PFSK-1 (cell line): ENCODE measurements around the gene SETD6.

ENCODE experiments used
- FOXP2 ChIP-seq: optimal IDR thresholded peaks from 2 replicates; pipeline ENCODE3; 2011; ENCODE audit warnings: borderline replicate concordance, control low read depth, inconsistent platforms; ENCODE audit not compliant: insufficient read depth; ENCODE audit errors: extremely low read length, extremely low read depth
- POLR2AphosphoS5 ChIP-seq: IDR thresholded peaks from 2 replicates; pipeline ENCODE4 v1.6.1; 2012; ENCODE audit warnings: low read depth, mild to moderate bottlenecking, control low read depth, low read length, moderate library complexity
- REST ChIP-seq, 2 experiments: IDR thresholded peaks; 2 replicates each; pipeline versions ENCODE4 v1.6.1 to v1.8.0; 2011 to 2012; ENCODE audit warnings: low read depth in 2 of 2, low read length in 2 of 2, control low read depth in 1 of 2, inconsistent platforms in 1 of 2, mild to moderate bottlenecking in 1 of 2, moderate library complexity in 1 of 2; ENCODE audit not compliant: insufficient read depth in 1 of 2
- SIN3A ChIP-seq: IDR thresholded peaks from 2 replicates; pipeline ENCODE4 v1.6.1; 2012; ENCODE audit warnings: mild to moderate bottlenecking, low read length, moderate library complexity, borderline replicate concordance; ENCODE audit not compliant: insufficient read depth
- TAF1 ChIP-seq: IDR thresholded peaks from 2 replicates; pipeline ENCODE4 v1.6.1; 2012; ENCODE audit warnings: low read length, control low read depth, borderline replicate concordance; ENCODE audit not compliant: insufficient read depth

Gene SETD6

DNA sequence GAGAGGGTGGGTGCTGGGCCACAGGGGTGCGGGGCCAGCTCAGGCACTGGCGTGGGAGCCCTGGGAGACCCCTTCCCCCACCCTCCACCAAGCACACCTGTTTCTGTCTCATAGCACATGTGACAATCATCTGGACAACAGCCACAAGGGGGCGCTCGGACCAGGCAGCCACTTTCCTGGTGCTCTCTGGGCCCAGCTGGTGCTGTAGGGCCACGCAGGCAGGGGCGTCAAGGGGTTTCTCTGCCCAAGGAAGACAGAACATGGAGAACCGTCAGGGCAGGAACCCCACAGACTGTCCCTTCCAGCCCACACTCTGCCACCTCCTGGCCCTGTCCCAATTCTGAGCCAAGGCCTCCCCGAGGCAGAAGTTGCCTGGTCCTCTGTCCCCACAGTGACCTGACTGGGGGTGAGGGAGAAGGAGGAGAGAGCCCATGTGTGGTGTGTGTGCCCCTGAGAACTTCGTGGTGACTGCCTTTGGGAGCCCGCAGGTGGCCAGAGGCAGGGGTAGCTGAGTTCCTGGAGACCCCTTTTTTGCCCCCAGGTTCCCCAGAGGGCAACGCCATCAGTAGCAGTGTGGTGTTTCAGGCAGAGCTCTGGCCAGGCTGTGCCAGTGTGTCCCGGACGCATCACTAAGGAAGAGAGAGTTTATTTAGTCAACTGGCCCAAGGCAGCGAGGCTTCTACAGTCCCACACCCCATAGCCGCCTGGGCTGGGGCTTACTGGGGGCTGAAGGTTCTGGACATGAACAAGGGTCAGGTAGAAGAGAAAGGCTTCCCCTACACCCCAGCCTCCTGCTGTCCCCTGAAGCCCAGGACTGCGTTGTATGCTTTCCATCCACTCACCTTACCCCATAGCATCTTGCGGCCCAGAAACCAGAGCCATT is 3.1 kb upstream of the SETD6 start:
- TF ChIP-seq TAF1: no peak
- TF ChIP-seq FOXP2: peak; percentile 69
- no peak for TF ChIP-seq POLR2AphosphoS5
- no peak for TF ChIP-seq SIN3A
- no peak for TF ChIP-seq REST (IDR thresholded peaks at IDR 0.05; ENCODE audit: insufficient read depth in 1 of 2, low read depth in 2 of 2, low read length in 2 of 2)

DNA sequence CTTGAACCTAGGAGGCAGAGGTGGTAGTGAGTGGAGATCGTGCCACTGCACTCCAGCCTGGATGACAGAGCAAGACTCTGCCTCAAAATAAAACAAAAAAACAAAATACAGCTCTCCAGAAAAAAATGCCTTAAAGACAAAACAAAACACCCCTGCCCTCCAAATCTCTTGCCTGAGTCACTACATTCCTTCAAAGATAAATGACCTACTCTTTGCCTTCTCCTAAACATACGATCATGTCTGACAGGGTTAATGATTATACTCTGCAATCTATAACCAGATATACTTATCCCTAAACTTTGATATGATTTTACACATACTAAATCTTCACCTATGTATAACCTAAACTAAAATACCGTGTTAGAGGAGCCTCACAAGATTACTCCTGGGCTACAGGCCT is 1.4 kb upstream of the SETD6 start:
- TF ChIP-seq TAF1 (no peak), REST (IDR thresholded peaks at IDR 0.05; ENCODE audit: insufficient read depth in 1 of 2, low read depth in 2 of 2, low read length in 2 of 2) (no peak), POLR2AphosphoS5 (no peak), FOXP2 (no peak), SIN3A (no peak)

GRCh38 chr16:58515871-58516767 is 802 bp downstream of the SETD6 start:
- TF ChIP-seq POLR2AphosphoS5: no peak
- TF ChIP-seq SIN3A: no peak
- TF ChIP-seq FOXP2: no peak
- TF ChIP-seq TAF1: no peak
- no peak for TF ChIP-seq REST (IDR thresholded peaks at IDR 0.05; ENCODE audit: insufficient read depth in 1 of 2, low read depth in 2 of 2, low read length in 2 of 2)

GRCh38 chr16:58516768-58517107 is 1.4 kb downstream of the SETD6 start:
- no peak for TF ChIP-seq FOXP2
- TF ChIP-seq REST (IDR thresholded peaks at IDR 0.05; ENCODE audit: insufficient read depth in 1 of 2, low read depth in 2 of 2, low read length in 2 of 2): no peak
- no peak for TF ChIP-seq TAF1
- no peak for TF ChIP-seq SIN3A
- TF ChIP-seq POLR2AphosphoS5: no peak
